ENCODE data around the gene BMP5. TPM values are rescaled to one million over a fixed set of nuclear protein-coding genes. Genes with fewer than 3 reads are reported as not detected.

Gene BMP5
- total and polyA plus RNA-seq, 2 of the 13 experiments (the other 11 are each of a cell fraction or from before 2014, with no cell fraction given): not detected

GRCh38 chr6:55877283-55877682 is 1.9 kb upstream of the BMP5 start (continued):
- TF ChIP-seq ARID5B (CRISPR knock-in tag; IDR thresholded peaks at IDR 0.05) (no peak), SP4 (CRISPR knock-in tag; IDR thresholded peaks at IDR 0.05) (no peak), ZNF496 (CRISPR knock-in tag; IDR thresholded peaks at IDR 0.05; ENCODE audit: insufficient replicate concordance) (no peak), ZNF572 (CRISPR knock-in tag; IDR thresholded peaks at IDR 0.05) (no peak)
- TF ChIP-seq, protein P1, sequence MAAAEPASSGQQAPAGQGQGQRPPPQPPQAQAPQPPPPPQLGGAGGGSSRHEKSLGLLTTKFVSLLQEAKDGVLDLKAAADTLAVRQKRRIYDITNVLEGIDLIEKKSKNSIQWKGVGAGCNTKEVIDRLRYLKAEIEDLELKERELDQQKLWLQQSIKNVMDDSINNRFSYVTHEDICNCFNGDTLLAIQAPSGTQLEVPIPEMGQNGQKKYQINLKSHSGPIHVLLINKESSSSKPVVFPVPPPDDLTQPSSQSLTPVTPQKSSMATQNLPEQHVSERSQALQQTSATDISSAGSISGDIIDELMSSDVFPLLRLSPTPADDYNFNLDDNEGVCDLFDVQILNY (CRISPR knock-in tag; conservative IDR thresholded peaks at IDR 0.05): no peak

DNA sequence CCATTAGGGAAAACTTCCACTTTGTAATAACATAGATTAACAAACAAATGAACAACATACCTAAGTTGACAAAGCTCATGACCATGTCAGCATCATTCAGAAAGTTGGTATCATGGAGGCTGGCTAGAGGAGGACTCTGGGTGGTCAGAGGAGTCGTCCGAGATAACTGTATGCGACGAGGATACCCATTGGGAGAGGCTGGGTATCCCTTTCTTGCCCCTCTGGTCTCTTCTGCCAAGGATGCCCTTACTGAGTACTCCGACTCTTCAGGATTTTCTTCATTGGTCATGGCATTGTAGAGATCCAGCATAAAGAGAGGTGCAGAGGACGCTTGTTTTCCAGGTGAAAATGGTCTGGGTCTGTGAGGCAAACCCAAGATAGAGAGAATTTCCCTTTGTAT is 1.1 kb downstream of the BMP5 start:
- no peak overlapping the region for H3K4me2 ChIP-seq (ENCODE audit: low read depth, low read length)
- H3K9me3 ChIP-seq (ENCODE audit: low read length): no peaks in the 10 kb centered on the region
- no peaks in the 10 kb centered on the region for H3K36me3 ChIP-seq (replicated peaks in 1 of 2; ENCODE audit: control insufficient read depth in 1 of 2, insufficient read depth in 2 of 2, low read length in 2 of 2)
- intact Hi-C loops (cut with micrococcal nuclease; ENCODE audit: unreplicated experiment) (no loop called here), in situ Hi-C loops (cut with HindIII; ENCODE audit: extremely low pct_ligation_motif_present, low pct_unique_long_range_greater_than_20kb) (no loop called here)
- no peaks in the 10 kb centered on the region for H3K4me1 ChIP-seq (ENCODE audit: insufficient read depth, low read length)
- DNase-seq (ENCODE audit: low spot score) (no peak), FAIRE-seq (no peak), ATAC-seq (no peak)
- no peaks in the 10 kb centered on the region for H4K20me1 ChIP-seq (ENCODE audit: insufficient read depth, low read length)
- no peak overlapping the region for H3K4me3 ChIP-seq (replicated peaks in 1 of 3; ENCODE audit: insufficient read depth in 1 of 3, low read depth in 2 of 3, low read length in 3 of 3)
- BruUV-seq (replicated peaks): no TSS peak
- ChIA-PET CTCF (ENCODE audit: low intra/inter-chr PET ratio, low total read pairs) (no interaction called here), POLR2A (no interaction called here)
- no peak overlapping the region for H2AFZ ChIP-seq (ENCODE audit: low read length)
- H3K27ac ChIP-seq (ENCODE audit: extremely low read length, insufficient read depth, low read length): no peak overlapping the region
- WGBS (ENCODE audit: low lambda C conversion rate): 0% methylated on average over 6 of the region's 6 CpGs
- no peaks in the 10 kb centered on the region for H3K79me2 ChIP-seq (ENCODE audit: insufficient read depth, low read length)
- H3K9ac ChIP-seq (ENCODE audit: insufficient read depth, low read depth, low read length): no peak overlapping the region
- H3K27me3 ChIP-seq (ENCODE audit: control insufficient read depth in 1 of 2, insufficient read depth in 2 of 2, low read length in 2 of 2): no peaks in the 10 kb centered on the region
- no peak for TF ChIP-seq POLR2A (IDR thresholded peaks at IDR 0.05; ENCODE audit: insufficient read depth in 1 of 2, low read depth in 2 of 2, low read length in 2 of 2)
- no peak for TF ChIP-seq TERF1 (CRISPR knock-in tag; IDR thresholded peaks at IDR 0.05)
- TF ChIP-seq EZH2 (conservative IDR thresholded peaks at IDR 0.05; ENCODE audit: low read depth, low read length): no peak
- no peak for TF ChIP-seq PAWR (CRISPR knock-in tag; IDR thresholded peaks at IDR 0.05; ENCODE audit: borderline replicate concordance)
- TF ChIP-seq SP140L (CRISPR knock-in tag; IDR thresholded peaks at IDR 0.05; ENCODE audit: borderline replicate concordance): no peak
- TF ChIP-seq MZF1 (CRISPR knock-in tag; IDR thresholded peaks at IDR 0.05; ENCODE audit: borderline replicate concordance): no peak
- TF ChIP-seq, protein P2, sequence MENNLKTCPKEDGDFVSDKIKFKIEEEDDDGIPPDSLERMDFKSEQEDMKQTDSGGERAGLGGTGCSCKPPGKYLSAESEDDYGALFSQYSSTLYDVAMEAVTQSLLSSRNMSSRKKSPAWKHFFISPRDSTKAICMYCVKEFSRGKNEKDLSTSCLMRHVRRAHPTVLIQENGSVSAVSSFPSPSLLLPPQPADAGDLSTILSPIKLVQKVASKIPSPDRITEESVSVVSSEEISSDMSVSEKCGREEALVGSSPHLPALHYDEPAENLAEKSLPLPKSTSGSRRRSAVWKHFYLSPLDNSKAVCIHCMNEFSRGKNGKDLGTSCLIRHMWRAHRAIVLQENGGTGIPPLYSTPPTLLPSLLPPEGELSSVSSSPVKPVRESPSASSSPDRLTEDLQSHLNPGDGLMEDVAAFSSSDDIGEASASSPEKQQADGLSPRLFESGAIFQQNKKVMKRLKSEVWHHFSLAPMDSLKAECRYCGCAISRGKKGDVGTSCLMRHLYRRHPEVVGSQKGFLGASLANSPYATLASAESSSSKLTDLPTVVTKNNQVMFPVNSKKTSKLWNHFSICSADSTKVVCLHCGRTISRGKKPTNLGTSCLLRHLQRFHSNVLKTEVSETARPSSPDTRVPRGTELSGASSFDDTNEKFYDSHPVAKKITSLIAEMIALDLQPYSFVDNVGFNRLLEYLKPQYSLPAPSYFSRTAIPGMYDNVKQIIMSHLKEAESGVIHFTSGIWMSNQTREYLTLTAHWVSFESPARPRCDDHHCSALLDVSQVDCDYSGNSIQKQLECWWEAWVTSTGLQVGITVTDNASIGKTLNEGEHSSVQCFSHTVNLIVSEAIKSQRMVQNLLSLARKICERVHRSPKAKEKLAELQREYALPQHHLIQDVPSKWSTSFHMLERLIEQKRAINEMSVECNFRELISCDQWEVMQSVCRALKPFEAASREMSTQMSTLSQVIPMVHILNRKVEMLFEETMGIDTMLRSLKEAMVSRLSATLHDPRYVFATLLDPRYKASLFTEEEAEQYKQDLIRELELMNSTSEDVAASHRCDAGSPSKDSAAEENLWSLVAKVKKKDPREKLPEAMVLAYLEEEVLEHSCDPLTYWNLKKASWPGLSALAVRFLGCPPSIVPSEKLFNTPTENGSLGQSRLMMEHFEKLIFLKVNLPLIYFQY (CRISPR knock-in tag; IDR thresholded peaks at IDR 0.05; ENCODE audit: borderline replicate concordance): no peak
- no peak for TF ChIP-seq HHEX (CRISPR knock-in tag; IDR thresholded peaks at IDR 0.05)
- no peak for TF ChIP-seq ZNF10 (CRISPR knock-in tag; IDR thresholded peaks at IDR 0.05; ENCODE audit: borderline replicate concordance, low read depth)
- no peak for TF ChIP-seq ZMYM3 (CRISPR knock-in tag; IDR thresholded peaks at IDR 0.05)
